ENCODE data around the gene TBC1D26. TPM values are rescaled to one million over a fixed set of nuclear protein-coding genes. Genes with fewer than 3 reads are reported as not detected.
"Not testable (repeated sequence)": the region's sequence is repeated elsewhere in the genome, so short reads cannot be mapped to it uniquely, and the experiment has no call there.

The TBC1D26 gene
- total RNA-seq, 1 donor from 2014 or later = 2.4 TPM

DNA sequence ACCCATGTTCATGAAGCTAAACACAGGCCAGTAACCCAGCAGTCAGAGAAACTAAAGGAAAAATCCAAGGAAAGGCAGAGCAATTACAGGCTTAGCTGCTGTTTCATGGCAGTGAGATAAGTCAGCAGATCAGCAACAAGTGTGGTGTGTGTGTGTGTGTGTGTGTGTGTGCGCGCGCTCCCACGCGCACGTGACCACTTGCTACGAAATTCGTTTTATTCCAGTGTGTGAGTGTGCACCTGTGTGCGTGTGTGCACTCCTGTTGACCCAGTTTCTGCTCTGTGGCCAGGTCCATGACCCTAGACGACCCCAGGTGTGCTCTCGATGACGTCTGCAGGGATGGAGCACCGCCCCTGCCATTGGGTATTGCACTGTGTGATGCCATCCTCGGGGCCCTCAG is 1.5 kb upstream of the TBC1D26 start:
- not testable (repeated sequence) for H3K36me3 Mint-ChIP-seq (ENCODE audit: low read depth, unreplicated experiment); H3K4me3 Mint-ChIP-seq (ENCODE audit: unreplicated experiment)

DNA sequence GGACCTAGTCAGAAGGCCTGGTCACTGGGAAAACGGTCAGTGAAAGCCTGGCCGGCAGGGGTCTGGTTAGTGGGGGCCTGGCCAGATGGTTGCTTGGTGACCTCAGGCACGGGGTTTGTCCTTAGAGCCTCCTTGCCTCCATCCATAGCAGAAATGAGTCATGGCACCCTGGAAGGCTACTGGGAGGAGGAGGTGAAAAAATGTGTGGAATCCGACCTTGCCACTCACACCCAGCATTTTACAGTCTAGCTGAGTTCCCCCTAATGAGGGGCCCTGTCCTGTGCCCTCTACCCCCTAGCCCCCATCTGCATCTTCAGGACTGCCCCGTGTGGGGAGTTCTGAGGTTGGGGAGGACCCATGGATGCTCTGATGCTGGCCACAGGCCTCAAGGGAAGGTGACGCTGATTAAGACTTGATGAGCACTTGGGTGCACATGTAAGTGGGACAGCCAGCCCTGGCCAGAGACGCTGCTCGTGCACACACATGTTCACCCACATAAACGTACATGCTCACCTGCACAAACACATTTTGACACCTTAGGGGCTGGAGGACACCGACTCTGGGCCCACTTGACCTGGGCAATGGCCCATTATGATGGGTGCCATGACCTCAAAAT is 1.2 kb downstream of the TBC1D26 start:
- H3K36me3 Mint-ChIP-seq (ENCODE audit: low read depth, unreplicated experiment); H3K4me3 Mint-ChIP-seq (ENCODE audit: unreplicated experiment); H3K9me3 Mint-ChIP-seq (ENCODE audit: unreplicated experiment); H3K27me3 Mint-ChIP-seq (ENCODE audit: unreplicated experiment); H3K27ac Mint-ChIP-seq (ENCODE audit: unreplicated experiment); H3K4me1 Mint-ChIP-seq (ENCODE audit: unreplicated experiment); DNase-seq (ENCODE audit: low spot score): not testable (repeated sequence)

More for the DNA sequence above, 1.5 kb upstream of the TBC1D26 start:
- not testable (repeated sequence) for DNase-seq (ENCODE audit: low spot score); H3K9me3 Mint-ChIP-seq (ENCODE audit: unreplicated experiment); H3K27ac Mint-ChIP-seq (ENCODE audit: unreplicated experiment); H3K27me3 Mint-ChIP-seq (ENCODE audit: unreplicated experiment); H3K4me1 Mint-ChIP-seq (ENCODE audit: unreplicated experiment)

- H3K36me3 Mint-ChIP-seq (ENCODE audit: low read depth, unreplicated experiment); H3K4me1 Mint-ChIP-seq (ENCODE audit: unreplicated experiment); H3K27me3 Mint-ChIP-seq (ENCODE audit: unreplicated experiment); H3K9me3 Mint-ChIP-seq (ENCODE audit: unreplicated experiment); H3K4me3 Mint-ChIP-seq (ENCODE audit: unreplicated experiment); DNase-seq (ENCODE audit: low spot score); H3K27ac Mint-ChIP-seq (ENCODE audit: unreplicated experiment): not testable (repeated sequence)
These were observed 4.5 kb downstream of the TBC1D26 start for GRCh38 chr17:15736578-15736977.

DNA sequence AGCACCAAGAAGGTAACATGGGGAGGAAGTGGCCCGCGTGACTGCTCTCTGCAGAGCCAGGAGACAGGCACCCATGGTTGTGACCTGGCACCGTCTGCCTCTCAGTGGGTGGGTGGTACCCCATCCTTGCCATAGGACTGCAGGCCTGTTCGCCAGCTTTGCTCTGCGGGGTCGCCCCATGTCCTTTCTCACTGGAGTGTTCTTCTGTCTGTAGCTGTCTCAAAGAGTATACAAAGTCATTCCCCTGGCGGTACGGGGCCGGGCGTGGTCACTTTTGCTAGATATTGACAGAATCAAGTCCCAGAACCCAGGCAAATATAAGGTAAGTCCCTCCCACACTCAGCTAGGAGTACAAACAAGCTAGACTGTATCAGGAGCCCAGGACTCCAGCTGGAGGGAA is 6.0 kb downstream of the TBC1D26 start:
- H3K4me1 Mint-ChIP-seq (ENCODE audit: unreplicated experiment) = peaks cover 4% of the 10 kb centered on the region
- no peaks in the 10 kb centered on the region for H3K9me3 Mint-ChIP-seq (ENCODE audit: unreplicated experiment)
- no peak overlapping the region for H3K27ac Mint-ChIP-seq (ENCODE audit: unreplicated experiment)
- TF ChIP-seq, protein P1, sequence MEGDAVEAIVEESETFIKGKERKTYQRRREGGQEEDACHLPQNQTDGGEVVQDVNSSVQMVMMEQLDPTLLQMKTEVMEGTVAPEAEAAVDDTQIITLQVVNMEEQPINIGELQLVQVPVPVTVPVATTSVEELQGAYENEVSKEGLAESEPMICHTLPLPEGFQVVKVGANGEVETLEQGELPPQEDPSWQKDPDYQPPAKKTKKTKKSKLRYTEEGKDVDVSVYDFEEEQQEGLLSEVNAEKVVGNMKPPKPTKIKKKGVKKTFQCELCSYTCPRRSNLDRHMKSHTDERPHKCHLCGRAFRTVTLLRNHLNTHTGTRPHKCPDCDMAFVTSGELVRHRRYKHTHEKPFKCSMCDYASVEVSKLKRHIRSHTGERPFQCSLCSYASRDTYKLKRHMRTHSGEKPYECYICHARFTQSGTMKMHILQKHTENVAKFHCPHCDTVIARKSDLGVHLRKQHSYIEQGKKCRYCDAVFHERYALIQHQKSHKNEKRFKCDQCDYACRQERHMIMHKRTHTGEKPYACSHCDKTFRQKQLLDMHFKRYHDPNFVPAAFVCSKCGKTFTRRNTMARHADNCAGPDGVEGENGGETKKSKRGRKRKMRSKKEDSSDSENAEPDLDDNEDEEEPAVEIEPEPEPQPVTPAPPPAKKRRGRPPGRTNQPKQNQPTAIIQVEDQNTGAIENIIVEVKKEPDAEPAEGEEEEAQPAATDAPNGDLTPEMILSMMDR (IDR thresholded peaks at IDR 0.05; ENCODE audit: unreplicated experiment) = no peak
- DNase-seq (ENCODE audit: low spot score) = no peak
- H3K27me3 Mint-ChIP-seq (ENCODE audit: unreplicated experiment) = peaks cover 5% of the 10 kb centered on the region
- H3K4me3 Mint-ChIP-seq (ENCODE audit: unreplicated experiment) = no peak overlapping the region
- H3K36me3 Mint-ChIP-seq (ENCODE audit: low read depth, unreplicated experiment) = peaks cover 5% of the 10 kb centered on the region

- not testable (repeated sequence) for H3K4me1 Mint-ChIP-seq (ENCODE audit: unreplicated experiment); H3K27ac Mint-ChIP-seq (ENCODE audit: unreplicated experiment); H3K36me3 Mint-ChIP-seq (ENCODE audit: low read depth, unreplicated experiment); DNase-seq (ENCODE audit: low spot score); H3K4me3 Mint-ChIP-seq (ENCODE audit: unreplicated experiment); H3K27me3 Mint-ChIP-seq (ENCODE audit: unreplicated experiment); H3K9me3 Mint-ChIP-seq (ENCODE audit: unreplicated experiment)
These were observed 7.2 kb downstream of the TBC1D26 start for GRCh38 chr17:15739259-15739658.

DNA sequence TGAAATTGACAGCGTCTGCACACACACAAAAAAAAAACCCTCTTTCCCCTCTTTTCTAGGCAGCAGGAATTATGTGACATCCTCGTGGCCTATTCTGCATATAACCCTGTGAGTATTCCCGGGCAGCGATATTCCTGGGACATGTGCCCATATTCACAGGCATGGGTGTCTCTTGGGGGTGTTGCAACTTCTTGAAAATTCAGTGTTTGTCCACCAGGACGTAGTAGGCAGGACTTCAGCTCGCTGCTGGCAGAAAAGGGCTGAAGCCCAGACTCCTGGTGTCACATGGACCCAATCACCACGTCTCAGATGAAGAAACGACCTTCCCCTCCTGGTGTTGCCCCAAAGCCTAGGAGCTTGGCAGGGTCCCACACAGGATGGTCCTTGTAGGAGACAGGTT is 8.0 kb downstream of the TBC1D26 start:
- not testable (repeated sequence) for DNase-seq (ENCODE audit: low spot score)

GRCh38 chr17:15740570-15741120 is 8.6 kb downstream of the TBC1D26 start:
- Mint-ChIP-seq H3K4me3 (ENCODE audit: unreplicated experiment) (no peak overlapping the region), H3K27me3 (ENCODE audit: unreplicated experiment) (peaks cover 5% of the 10 kb centered on the region), H3K9me3 (ENCODE audit: unreplicated experiment) (no peaks in the 10 kb centered on the region), H3K27ac (ENCODE audit: unreplicated experiment) (no peak overlapping the region), H3K36me3 (ENCODE audit: low read depth, unreplicated experiment) (peaks cover 5% of the 10 kb centered on the region), H3K4me1 (ENCODE audit: unreplicated experiment) (peaks cover 17% of the 10 kb centered on the region)
- no peak for DNase-seq (ENCODE audit: low spot score)
- TF ChIP-seq, protein P1 (IDR thresholded peaks at IDR 0.05; ENCODE audit: unreplicated experiment) = no peak

More for the DNA sequence above, 8.0 kb downstream of the TBC1D26 start:
- H3K4me3 Mint-ChIP-seq (ENCODE audit: unreplicated experiment); H3K36me3 Mint-ChIP-seq (ENCODE audit: low read depth, unreplicated experiment); H3K27me3 Mint-ChIP-seq (ENCODE audit: unreplicated experiment); H3K9me3 Mint-ChIP-seq (ENCODE audit: unreplicated experiment); H3K27ac Mint-ChIP-seq (ENCODE audit: unreplicated experiment): not testable (repeated sequence)
- H3K4me1 Mint-ChIP-seq (ENCODE audit: unreplicated experiment) = peaks cover 11% of the 10 kb centered on the region
